HG03039 (cell line): ENCODE data around the gene POLA2.
"Not testable (repeated sequence)": the region's sequence is repeated elsewhere in the genome, so short reads cannot be mapped to it uniquely, and the experiment has no call there.

Experiments
- ATAC-seq: cut with Tn5 transposase; IDR thresholded peaks from one replicate; pipeline ENCODE4 v1.9.1; 2021; ENCODE audit warnings: mild to moderate bottlenecking, moderate library complexity; ENCODE audit not compliant: unreplicated experiment

Gene POLA2

DNA sequence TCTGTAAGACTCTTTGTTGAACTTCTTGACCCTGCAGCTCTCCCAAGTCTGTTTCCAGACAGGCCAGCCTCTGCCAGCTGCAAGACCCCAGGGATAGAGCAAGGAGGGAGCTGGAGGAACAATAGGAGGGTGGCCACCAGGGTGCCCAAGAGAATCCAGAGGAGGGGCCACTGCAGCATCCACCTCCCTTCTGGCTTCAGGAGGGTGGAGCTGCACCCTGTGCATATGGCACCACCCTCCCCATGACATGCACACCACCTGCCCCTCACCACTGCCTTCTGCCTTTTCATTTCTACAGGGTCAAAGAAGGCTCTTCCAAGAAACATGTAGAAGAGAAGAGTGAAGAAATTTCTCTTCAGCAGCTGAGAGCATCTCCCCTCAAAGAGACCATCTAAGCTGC lies 20.1 kb upstream of the POLA2 start:
- ATAC-seq, result no peak

- no peak for ATAC-seq
Measured at GRCh38 chr11:65242389-65242788, 19.4 kb upstream of the POLA2 start.

GRCh38 chr11:65243797-65244196 lies 18.0 kb upstream of the POLA2 start:
- no peak for ATAC-seq

GRCh38 chr11:65245046-65245445 lies 16.7 kb upstream of the POLA2 start:
- ATAC-seq, result not testable (repeated sequence)

- no peak for ATAC-seq
Measured at GRCh38 chr11:65246506-65246905, 15.3 kb upstream of the POLA2 start.

- ATAC-seq, result not testable (repeated sequence)
Measured at GRCh38 chr11:65248184-65248710, 13.5 kb upstream of the POLA2 start.

DNA sequence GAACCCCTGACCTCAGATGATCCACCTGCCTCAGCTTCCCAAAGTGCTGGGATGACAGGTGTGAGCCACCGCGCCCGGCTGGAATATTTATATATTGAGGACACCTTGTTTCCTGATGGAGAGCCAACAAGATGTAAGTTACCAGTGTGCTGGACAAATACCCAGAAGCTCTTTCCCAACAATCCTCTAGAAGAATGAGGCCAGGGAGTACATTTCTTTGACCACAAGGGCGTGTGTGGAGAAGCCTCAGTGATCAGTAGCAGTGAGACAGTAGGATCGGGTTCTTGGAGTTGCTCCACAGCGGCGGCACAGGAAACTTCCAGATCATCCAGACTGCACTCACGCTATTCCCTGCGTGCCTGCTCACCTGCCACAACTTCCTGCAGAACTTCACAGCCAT lies 10.3 kb upstream of the POLA2 start:
- ATAC-seq, result no peak

- ATAC-seq, result no peak
Measured at GRCh38 chr11:65254724-65255123, 7.0 kb upstream of the POLA2 start.

- no peak for ATAC-seq
Measured at GRCh38 chr11:65258988-65259387, 2.8 kb upstream of the POLA2 start.

DNA sequence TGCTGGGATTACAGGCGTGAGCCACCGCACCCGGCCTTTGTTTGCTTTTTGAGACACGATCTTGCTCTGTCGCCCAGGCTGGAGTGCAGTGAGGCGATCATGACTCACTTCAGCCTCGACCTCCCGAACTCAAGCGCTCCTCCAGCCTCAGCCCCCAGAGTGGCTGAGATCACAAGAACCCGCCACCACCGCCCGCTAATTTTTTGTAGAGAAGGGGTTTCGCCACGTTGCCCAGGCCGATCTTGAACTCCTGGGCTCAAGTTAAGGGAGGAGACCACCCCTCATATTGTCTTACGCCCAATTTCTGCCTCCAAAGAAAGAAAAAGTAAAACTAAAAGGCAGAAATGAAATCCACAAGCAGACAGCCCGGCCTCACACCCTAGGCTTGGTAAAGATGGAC lies 1.5 kb upstream of the POLA2 start:
- no peak for ATAC-seq

DNA sequence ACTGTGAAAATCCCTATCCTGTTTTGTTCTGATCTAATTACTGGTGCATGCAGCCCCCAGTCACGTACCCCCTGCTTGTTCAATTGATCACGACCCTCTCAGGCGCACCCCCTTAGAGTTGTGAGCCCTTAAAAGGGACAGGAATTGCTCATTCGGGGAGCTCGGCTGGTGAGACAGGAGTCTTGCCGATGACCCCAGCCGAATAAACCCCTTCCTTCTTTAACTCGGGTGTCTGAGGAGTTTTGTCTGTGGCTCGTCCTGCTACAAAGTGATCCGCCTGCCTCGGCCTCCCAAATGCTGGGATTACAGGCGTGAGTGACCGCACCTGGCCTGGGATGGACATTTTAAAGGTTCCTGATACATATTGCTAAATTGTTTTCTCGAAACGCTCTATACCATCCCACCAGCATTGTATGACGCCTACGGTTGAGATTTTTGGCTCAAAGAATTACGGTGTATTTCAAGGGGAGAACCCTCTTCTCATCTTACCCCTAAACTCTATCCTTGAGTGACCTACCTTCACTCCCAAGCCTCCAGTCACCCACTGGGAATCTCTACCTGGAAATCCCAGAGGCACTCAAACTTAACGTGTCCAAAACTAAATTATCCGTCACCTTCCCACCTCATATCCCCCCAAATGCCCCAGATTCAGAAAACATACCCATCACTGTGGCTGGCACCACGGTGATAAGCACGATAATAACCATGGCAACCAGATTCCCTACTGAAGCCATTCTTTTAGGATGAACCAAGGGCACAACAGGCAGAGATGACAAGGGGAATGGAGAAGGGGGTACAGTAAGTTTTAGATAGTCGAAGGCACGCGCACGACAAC lies 789 bp upstream of the POLA2 start:
- peak; percentile 13 for ATAC-seq

GRCh38 chr11:65262381-65262680 lies 569 bp downstream of the POLA2 start:
- ATAC-seq, result no peak

- no peak for ATAC-seq
Measured at GRCh38 chr11:65262776-65263175, 1.0 kb downstream of the POLA2 start.

DNA sequence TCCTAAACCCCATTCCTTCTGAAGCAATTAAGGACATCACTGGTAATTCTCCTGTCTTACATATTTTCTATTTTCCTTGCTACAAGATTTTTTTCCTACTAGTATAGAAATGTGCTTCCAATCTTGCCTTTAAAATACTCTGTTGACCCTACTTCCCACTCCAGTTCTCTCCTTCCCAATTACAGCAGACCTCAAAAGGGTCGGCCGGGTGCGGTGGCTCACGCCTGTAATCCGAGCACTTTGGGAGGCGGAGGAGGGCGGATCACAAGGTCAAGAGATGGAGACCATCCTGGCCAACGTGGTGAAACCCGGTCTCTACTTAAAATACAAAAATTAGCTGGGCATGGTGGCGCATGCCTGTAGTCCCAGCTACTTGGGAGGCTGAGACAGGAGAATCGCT lies 3.0 kb downstream of the POLA2 start:
- ATAC-seq, result not testable (repeated sequence)

DNA sequence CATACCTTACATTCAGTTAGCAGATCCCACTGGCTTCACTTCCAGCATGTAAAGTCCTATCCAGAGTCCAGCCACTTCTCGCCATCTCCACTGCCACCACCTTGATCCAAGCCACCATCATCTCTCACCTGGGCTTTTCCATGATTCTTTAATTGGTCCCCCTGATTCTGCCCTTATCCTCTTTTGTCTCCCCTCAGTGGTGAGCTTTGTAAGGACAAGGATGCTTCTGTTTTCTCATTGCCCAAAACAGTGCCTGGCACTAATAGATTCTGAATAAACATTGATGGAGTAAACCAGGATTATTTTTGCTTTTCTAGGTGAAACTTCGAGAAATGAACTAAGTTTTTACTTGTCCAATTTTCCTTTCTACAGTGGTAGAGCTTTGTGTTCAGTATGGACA lies 4.4 kb downstream of the POLA2 start:
- no peak for ATAC-seq

- ATAC-seq, result no peak
Measured at GRCh38 chr11:65274735-65275682, 13.2 kb downstream of the POLA2 start.

DNA sequence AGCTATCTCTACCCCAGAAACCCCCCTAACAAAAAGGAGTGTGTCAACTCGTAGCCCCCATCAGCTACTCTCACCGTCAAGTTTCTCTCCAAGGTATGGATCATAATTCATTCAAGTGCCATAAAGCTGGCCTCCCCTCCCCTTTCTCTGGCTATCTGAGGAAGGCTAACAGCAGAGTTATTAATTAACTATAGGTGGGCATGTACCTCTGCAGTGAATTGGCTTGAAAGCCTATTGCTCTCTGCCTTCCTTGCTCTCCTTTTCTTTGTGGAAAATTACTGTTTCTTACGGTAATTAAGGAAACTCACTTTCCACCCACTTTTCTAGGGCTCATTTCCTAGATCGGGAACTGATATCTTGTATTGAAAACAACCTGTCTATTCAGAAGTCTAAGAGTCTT lies 14.1 kb downstream of the POLA2 start:
- no peak for ATAC-seq

DNA sequence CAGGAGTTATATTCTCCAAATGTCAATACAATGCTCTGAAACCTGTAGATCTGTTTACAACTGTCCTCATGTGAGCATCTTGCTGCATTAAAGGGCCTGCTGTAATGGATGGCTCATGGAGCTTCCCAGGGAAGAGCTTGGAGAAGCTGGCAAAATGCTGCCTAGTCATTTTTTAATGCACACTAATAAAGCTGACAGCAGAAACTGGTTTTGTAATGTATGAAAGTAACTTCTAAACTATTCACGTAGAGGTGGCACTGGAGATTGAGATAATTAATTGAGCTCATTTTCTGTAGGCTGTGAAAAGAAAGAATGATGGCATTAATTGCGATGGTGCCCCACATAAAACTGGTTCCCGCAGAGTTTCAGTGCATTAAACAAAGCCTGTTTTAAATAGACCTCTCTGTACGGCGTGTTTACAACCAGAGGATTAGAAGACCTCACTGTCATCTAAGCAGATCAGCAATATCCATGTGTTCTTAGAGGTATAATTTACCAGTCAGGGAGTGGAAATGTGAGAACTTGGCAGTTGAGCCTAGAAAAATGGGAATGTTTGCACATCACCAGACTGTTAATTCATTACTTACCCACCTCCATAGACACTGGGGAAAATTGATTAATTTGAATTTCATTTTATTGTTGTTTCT lies 16.0 kb downstream of the POLA2 start:
- no peak for ATAC-seq

- no peak for ATAC-seq
Measured at GRCh38 chr11:65278356-65278755, 16.6 kb downstream of the POLA2 start.

GRCh38 chr11:65279279-65279678 lies 17.5 kb downstream of the POLA2 start:
- no peak for ATAC-seq

DNA sequence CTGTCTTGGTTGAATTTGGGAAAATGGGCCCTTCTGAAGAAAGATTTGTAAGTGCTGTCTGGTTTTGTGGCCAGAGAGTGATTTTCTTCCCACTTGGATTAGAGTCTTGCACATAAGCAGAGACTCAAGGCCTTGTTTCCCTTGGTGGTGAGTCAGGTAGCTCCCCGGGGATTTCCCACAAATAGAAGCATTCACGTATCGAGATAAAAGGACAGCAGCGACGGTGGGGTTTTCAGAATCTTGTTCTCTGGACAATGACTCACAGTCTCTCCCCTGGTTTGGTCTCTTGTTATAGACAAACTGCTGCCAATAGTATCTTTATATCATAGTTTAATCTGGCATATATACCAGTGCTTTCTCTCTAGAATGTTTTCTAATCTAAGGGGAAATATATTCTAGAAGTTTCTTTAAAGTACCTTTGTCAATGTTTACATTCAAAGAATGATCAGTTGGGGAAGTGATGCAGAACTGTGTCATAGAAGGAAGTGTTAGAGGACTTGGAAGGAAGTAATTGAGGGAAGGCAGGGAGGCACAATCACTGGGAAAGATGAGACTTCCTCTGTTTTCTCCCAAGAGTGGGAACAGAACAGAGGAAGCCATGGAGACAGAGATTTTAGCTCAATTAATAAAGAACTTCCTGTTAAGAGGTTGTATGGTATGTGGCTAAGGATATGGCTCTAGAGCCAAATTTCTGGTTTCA lies 18.1 kb downstream of the POLA2 start:
- ATAC-seq, result no peak
